ENCODE results near the gene SH3RF1. TPM values are rescaled to one million over a fixed set of nuclear protein-coding genes. Genes with fewer than 3 reads are reported as not detected.

The SH3RF1 gene
- total RNA-seq, 1 donor from 2014 or later: 19.6 TPM

GRCh38 chr4:169045862-169046584, 224.7 kb downstream of the SH3RF1 start:
- Mint-ChIP-seq H3K27ac (no peak overlapping the region), H3K36me3 (no peaks in the 10 kb centered on the region), H3K4me1 (peaks cover 20% of the 10 kb centered on the region), H3K4me3 (no peak overlapping the region), H3K9me3 (no peaks in the 10 kb centered on the region), H3K27me3 (ENCODE audit: low read depth) (no peaks in the 10 kb centered on the region)
- no peak for TF ChIP-seq CTCF (IDR thresholded peaks at IDR 0.05; ENCODE audit: unreplicated experiment)
- DNase-seq (ENCODE audit: low spot score in 2 of 2, unreplicated experiment in 2 of 2): no peak

- Mint-ChIP-seq H3K9me3 (no peaks in the 10 kb centered on the region), H3K36me3 (no peaks in the 10 kb centered on the region), H3K27me3 (ENCODE audit: low read depth) (no peaks in the 10 kb centered on the region), H3K4me1 (peaks cover 9% of the 10 kb centered on the region), H3K4me3 (no peak overlapping the region), H3K27ac (no peak overlapping the region)
- no peak for DNase-seq (ENCODE audit: low spot score in 2 of 2, unreplicated experiment in 2 of 2)
- TF ChIP-seq CTCF (IDR thresholded peaks at IDR 0.05; ENCODE audit: unreplicated experiment): no peak
Measured at GRCh38 chr4:169044714-169045447, 225.9 kb downstream of the SH3RF1 start.
